SU-DHL-6 (cell line): ENCODE measurements around the gene GUCY1A1.

Source experiments
- H2AFZ ChIP-seq: fragments of 200-600 bp; sonication (generic); 2 replicates; pipeline ENCODE4 v1.6.1; 2014; ENCODE audit warnings: low read depth, mild to moderate bottlenecking, moderate library complexity, mixed read lengths, antibody characterized with exemption, low read length; ENCODE audit not compliant: severe bottlenecking
- H3F3A ChIP-seq: fragments of 200-600 bp; shearing (Covaris generic); 2 replicates; pipeline ENCODE4 v1.6.0; 2016; ENCODE audit warnings: antibody characterized with exemption, mild to moderate bottlenecking; ENCODE audit not compliant: insufficient read depth
- H3K27ac ChIP-seq: fragments of 200-600 bp; sonication (generic); 2 replicates; pipeline ENCODE4 v1.5.1; 2016; ENCODE audit warnings: low read depth, mild to moderate bottlenecking, low read length, moderate library complexity, mixed read lengths
- H3K27me3 ChIP-seq: fragments of 200-600 bp; sonication (generic), shearing (Covaris generic); 2 replicates; pipeline ENCODE4 v1.6.0; 2014; ENCODE audit warnings: mild to moderate bottlenecking, low read length
- H3K36me3 ChIP-seq: fragments of 200-600 bp; sonication (generic); 2 replicates; pipeline ENCODE4 v1.6.1; 2014; ENCODE audit warnings: mild to moderate bottlenecking, low read length, mixed read lengths
- H3K4me2 ChIP-seq: fragments of 300-600, 200-600 bp; shearing (Covaris generic), sonication (generic); 2 replicates; pipeline ENCODE4 v1.6.0; 2014; ENCODE audit warnings: low read length, low read depth, mild to moderate bottlenecking; ENCODE audit not compliant: poor library complexity, severe bottlenecking
- H3K4me3 ChIP-seq: fragments of 200-600 bp; sonication (generic); 2 replicates; pipeline ENCODE4 v1.5.1; 2014; ENCODE audit warnings: antibody characterized with exemption, low read length, mild to moderate bottlenecking, mixed read lengths; ENCODE audit not compliant: insufficient read depth, poor library complexity, severe bottlenecking
- H3K79me2 ChIP-seq: fragments of 200-600 bp; sonication (generic); 2 replicates; pipeline ENCODE4 v1.6.1; 2014; ENCODE audit warnings: mild to moderate bottlenecking, low read length, moderate library complexity; ENCODE audit not compliant: insufficient read depth
- H3K9ac ChIP-seq: fragments of 200-600 bp; sonication (generic); 2 replicates; pipeline ENCODE4 v1.7.0; 2014; ENCODE audit warnings: mild to moderate bottlenecking, low read length
- H3K9me2 ChIP-seq: fragments of 200-600 bp; sonication (generic); replicated peaks from 2 replicates; pipeline ENCODE4 v1.6.1; 2014; ENCODE audit warnings: low read length; ENCODE audit not compliant: insufficient read depth
- H3K9me3 ChIP-seq: fragments of 200-600 bp; sonication (generic); 2 replicates; pipeline ENCODE4 v1.6.1; 2014; ENCODE audit warnings: low read length, mixed read lengths; ENCODE audit not compliant: insufficient read depth
- H4K20me1 ChIP-seq: fragments of 200-600 bp; sonication (generic); 2 replicates; pipeline ENCODE4 v1.6.1; 2014; ENCODE audit warnings: low read depth, mild to moderate bottlenecking, antibody characterized with exemption, low read length, moderate library complexity, mixed read lengths
- EZH2phosphoT487 ChIP-seq: fragments of 200-600 bp; sonication (generic), shearing (Covaris generic); conservative IDR thresholded peaks from 2 replicates; pipeline ENCODE4 v1.6.1; 2018; ENCODE audit warnings: mild to moderate bottlenecking, antibody characterized with exemption, low read length, moderate library complexity, mixed read lengths
- TF ChIP-seq, protein P1 (sequence below): fragments of 200-600 bp; sonication (generic); IDR thresholded peaks from one replicate; pipeline ENCODE4 v1.5.1; 2017; ENCODE audit warnings: antibody characterized with exemption, mild to moderate bottlenecking, low read length, moderate library complexity; ENCODE audit not compliant: insufficient read depth, poor library complexity, severe bottlenecking

The GUCY1A1 gene

DNA sequence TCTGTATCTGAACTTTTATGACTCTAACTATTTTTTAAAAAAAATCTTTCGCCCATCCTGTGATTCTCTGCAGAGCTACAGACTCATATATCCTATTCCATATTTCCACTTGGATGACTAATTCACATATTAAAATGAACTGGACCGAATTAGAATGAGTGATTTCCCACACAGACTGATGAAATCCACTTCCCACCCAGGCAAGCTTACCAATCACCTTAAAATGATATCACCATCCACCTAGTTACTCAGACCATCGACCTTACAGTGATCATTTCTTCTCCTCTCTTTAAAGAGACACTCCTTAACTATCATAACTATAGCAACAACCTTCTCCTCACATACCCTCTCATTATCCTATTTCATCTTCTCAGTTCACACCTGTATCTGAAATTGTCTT lies 58.1 kb downstream of the GUCY1A1 start:
- Histone ChIP-seq H3K9ac (no peak overlapping the region), H3K27ac (no peak overlapping the region), H3K9me3 (no peaks in the 10 kb centered on the region), H3K4me2 (no peak overlapping the region), H3F3A (no peaks in the 10 kb centered on the region), H4K20me1 (no peaks in the 10 kb centered on the region), H3K4me3 (no peak overlapping the region), H3K36me3 (no peaks in the 10 kb centered on the region), H3K27me3 (no peaks in the 10 kb centered on the region), H2AFZ (no peak overlapping the region), H3K9me2 (no peaks in the 10 kb centered on the region), H3K79me2 (no peaks in the 10 kb centered on the region)
- TF ChIP-seq, protein P1, sequence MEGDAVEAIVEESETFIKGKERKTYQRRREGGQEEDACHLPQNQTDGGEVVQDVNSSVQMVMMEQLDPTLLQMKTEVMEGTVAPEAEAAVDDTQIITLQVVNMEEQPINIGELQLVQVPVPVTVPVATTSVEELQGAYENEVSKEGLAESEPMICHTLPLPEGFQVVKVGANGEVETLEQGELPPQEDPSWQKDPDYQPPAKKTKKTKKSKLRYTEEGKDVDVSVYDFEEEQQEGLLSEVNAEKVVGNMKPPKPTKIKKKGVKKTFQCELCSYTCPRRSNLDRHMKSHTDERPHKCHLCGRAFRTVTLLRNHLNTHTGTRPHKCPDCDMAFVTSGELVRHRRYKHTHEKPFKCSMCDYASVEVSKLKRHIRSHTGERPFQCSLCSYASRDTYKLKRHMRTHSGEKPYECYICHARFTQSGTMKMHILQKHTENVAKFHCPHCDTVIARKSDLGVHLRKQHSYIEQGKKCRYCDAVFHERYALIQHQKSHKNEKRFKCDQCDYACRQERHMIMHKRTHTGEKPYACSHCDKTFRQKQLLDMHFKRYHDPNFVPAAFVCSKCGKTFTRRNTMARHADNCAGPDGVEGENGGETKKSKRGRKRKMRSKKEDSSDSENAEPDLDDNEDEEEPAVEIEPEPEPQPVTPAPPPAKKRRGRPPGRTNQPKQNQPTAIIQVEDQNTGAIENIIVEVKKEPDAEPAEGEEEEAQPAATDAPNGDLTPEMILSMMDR = no peak
- no peak for TF ChIP-seq EZH2phosphoT487

DNA sequence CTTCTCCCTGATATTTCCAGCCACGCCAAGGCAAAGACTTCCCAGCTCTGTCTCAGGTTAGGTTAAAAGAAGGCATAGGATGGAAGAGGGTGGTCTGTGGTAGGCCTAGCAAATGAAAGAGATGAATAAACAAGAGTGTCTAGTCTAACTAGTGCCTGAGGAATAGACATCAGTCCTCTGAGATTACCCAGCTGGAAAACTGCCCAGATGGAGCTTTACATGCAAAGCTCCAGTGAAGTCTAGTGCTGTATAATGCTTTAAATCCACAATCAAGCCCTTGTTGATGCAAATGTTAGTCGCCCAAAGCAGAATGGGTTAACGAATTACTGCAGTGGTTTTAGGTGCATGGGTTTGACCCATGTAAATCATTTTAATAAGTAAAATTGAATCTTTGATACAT lies 67.4 kb downstream of the GUCY1A1 start:
- Histone ChIP-seq H3K27ac (no peak overlapping the region), H3K27me3 (no peaks in the 10 kb centered on the region), H3K4me2 (no peak overlapping the region), H3K9me2 (no peaks in the 10 kb centered on the region), H3K9me3 (no peaks in the 10 kb centered on the region), H3F3A (no peaks in the 10 kb centered on the region), H3K9ac (no peak overlapping the region), H4K20me1 (no peaks in the 10 kb centered on the region), H2AFZ (no peak overlapping the region), H3K4me3 (no peak overlapping the region), H3K79me2 (no peaks in the 10 kb centered on the region), H3K36me3 (no peaks in the 10 kb centered on the region)
- TF ChIP-seq EZH2phosphoT487 = no peak
- TF ChIP-seq, protein P1 = no peak

DNA sequence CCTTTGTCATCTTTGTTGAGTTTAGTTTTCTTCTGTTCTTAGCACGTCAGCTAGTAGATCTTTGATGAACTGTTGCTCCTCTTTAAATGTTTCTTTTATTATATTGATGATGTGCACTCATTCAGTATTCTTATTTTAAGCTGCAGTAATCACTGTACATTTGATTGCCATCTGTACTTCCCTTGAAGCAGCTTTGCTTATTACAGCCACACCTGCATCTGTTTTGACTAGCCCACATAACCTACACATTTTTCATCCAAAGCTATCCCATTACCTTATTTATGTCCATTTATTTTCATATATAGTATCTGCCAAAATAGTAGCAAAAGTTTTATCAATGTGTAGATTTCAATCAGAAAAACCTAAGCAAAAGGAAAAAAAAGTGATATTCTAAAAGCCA lies 68.3 kb downstream of the GUCY1A1 start:
- Histone ChIP-seq H3K79me2 (no peaks in the 10 kb centered on the region), H3F3A (no peaks in the 10 kb centered on the region), H3K27me3 (no peaks in the 10 kb centered on the region), H3K9me3 (no peaks in the 10 kb centered on the region), H4K20me1 (no peaks in the 10 kb centered on the region), H3K36me3 (no peaks in the 10 kb centered on the region), H3K4me2 (no peak overlapping the region), H3K4me3 (no peak overlapping the region), H3K27ac (no peak overlapping the region), H3K9me2 (no peaks in the 10 kb centered on the region), H3K9ac (no peak overlapping the region), H2AFZ (no peak overlapping the region)
- no peak for TF ChIP-seq EZH2phosphoT487

DNA sequence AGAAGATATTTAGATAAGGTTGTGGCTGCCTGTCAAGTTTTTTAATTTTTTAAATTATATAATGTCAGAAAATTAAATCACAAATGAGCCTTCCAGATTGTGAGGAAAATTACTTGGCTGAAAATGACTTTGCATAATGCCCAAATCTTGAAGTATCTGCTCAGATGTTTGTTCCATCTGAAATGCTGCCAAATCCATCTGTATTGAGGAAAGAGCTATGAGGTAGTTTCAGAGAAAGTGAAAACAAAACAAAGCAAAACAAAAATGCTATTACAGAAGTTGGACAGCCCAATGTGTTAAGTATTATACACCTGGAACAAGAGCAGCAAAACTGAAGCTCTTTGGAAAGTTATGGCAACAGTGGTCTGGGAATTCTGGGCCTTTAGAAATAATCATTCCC lies 68.8 kb downstream of the GUCY1A1 start:
- Histone ChIP-seq H4K20me1 (no peaks in the 10 kb centered on the region), H3K9me3 (no peaks in the 10 kb centered on the region), H3K4me2 (no peak overlapping the region), H3K36me3 (no peaks in the 10 kb centered on the region), H2AFZ (no peak overlapping the region), H3K79me2 (no peaks in the 10 kb centered on the region), H3K4me3 (no peak overlapping the region), H3K9me2 (no peaks in the 10 kb centered on the region), H3K27me3 (no peaks in the 10 kb centered on the region), H3K9ac (no peak overlapping the region), H3K27ac (no peak overlapping the region), H3F3A (no peaks in the 10 kb centered on the region)
- no peak for TF ChIP-seq EZH2phosphoT487
- TF ChIP-seq, protein P1 = no peak
